SJCRH30 (cell line): ENCODE data around the gene PARVB. TPM values are rescaled to one million over a fixed set of nuclear protein-coding genes. Genes with fewer than 3 reads are reported as not detected.
A peak's percentile ranks its signal among the peaks of the same experiment; 100 is the strongest.

Source experiments
- DNase-seq, 2 experiments: peaks; one replicate each; pipeline ENCODE4 v3.0.0-alpha.2; 2015 to 2020
- H3K27ac ChIP-seq: fragments of 250-450 bp; sonication (Bioruptor Pico); 2 replicates; pipeline ENCODE4 v1.5.1; 2020; ENCODE audit warnings: mild to moderate bottlenecking, moderate library complexity
- H3K27me3 ChIP-seq: fragments of 250-450 bp; sonication (Bioruptor Pico); 2 replicates; pipeline ENCODE4 v1.5.1; 2020; ENCODE audit warnings: mild to moderate bottlenecking, moderate library complexity
- H3K36me3 ChIP-seq: fragments of 250-450 bp; sonication (Bioruptor Pico); 2 replicates; pipeline ENCODE4 v1.5.1; 2020; ENCODE audit warnings: mild to moderate bottlenecking, moderate library complexity
- H3K4me1 ChIP-seq: fragments of 250-450 bp; sonication (Bioruptor Pico); 2 replicates; pipeline ENCODE4 v1.5.1; 2020; ENCODE audit warnings: mild to moderate bottlenecking, moderate library complexity
- H3K4me3 ChIP-seq: fragments of 250-450 bp; sonication (Bioruptor Pico); 2 replicates; pipeline ENCODE4 v1.5.1; 2020; ENCODE audit warnings: mild to moderate bottlenecking, moderate library complexity
- H3K9me3 ChIP-seq: fragments of 250-450 bp; sonication (Bioruptor Pico); replicated peaks from 2 replicates; pipeline ENCODE4 v1.5.1; 2020; ENCODE audit warnings: mild to moderate bottlenecking, moderate library complexity
- total RNA-seq: library from RNA; depleted of rRNA; stranded (reverse); fragments of >200 nt; shearing (Covaris generic); gene quantifications from 2 replicates; pipeline ENCODE4 v1.2.3, GENCODE V29; 2014

Gene PARVB
- total RNA-seq, 1 experiment from 2014 or later: not detected

GRCh38 chr22:44142421-44143104 is 118.5 kb downstream of the PARVB start:
- Histone ChIP-seq H3K27ac (no peak overlapping the region), H3K4me1 (no peaks in the 10 kb centered on the region), H3K4me3 (no peak overlapping the region), H3K27me3 (no peaks in the 10 kb centered on the region), H3K9me3 (no peaks in the 10 kb centered on the region), H3K36me3 (no peaks in the 10 kb centered on the region)
- DNase-seq: no peak

DNA sequence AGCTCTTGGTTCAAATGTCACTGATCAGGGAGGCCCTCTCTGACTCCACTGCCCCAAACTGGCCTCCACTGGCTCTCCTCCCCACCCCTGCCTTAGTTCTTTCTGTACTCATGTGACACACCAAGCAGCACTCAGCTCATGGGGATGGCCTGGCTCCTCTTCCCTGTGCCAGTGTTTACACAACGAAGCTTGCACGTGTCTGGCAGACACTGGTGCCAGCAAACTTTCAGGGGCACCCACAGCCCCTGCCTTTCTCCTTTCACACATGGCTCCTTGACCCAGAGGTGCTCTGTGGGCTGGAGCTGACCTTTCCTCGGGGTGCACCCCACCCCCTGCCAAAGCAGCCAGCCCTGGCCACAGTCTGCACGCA is 119.0 kb downstream of the PARVB start:
- Histone ChIP-seq H3K9me3 (no peaks in the 10 kb centered on the region), H3K27ac (no peak overlapping the region), H3K4me1 (no peaks in the 10 kb centered on the region), H3K27me3 (no peaks in the 10 kb centered on the region), H3K36me3 (no peaks in the 10 kb centered on the region), H3K4me3 (no peak overlapping the region)
- DNase-seq: no peak

GRCh38 chr22:44143579-44143978 is 119.5 kb downstream of the PARVB start:
- H3K9me3 ChIP-seq: no peaks in the 10 kb centered on the region
- no peaks in the 10 kb centered on the region for H3K4me1 ChIP-seq
- H3K27me3 ChIP-seq: no peaks in the 10 kb centered on the region
- DNase-seq: no peak
- no peak overlapping the region for H3K27ac ChIP-seq
- no peak overlapping the region for H3K4me3 ChIP-seq
- no peaks in the 10 kb centered on the region for H3K36me3 ChIP-seq

GRCh38 chr22:44144046-44144569 is 120.0 kb downstream of the PARVB start:
- Histone ChIP-seq H3K9me3 (no peaks in the 10 kb centered on the region), H3K4me3 (no peak overlapping the region), H3K27me3 (no peaks in the 10 kb centered on the region), H3K27ac (no peak overlapping the region), H3K4me1 (no peaks in the 10 kb centered on the region), H3K36me3 (no peaks in the 10 kb centered on the region)
- no peak for DNase-seq

DNA sequence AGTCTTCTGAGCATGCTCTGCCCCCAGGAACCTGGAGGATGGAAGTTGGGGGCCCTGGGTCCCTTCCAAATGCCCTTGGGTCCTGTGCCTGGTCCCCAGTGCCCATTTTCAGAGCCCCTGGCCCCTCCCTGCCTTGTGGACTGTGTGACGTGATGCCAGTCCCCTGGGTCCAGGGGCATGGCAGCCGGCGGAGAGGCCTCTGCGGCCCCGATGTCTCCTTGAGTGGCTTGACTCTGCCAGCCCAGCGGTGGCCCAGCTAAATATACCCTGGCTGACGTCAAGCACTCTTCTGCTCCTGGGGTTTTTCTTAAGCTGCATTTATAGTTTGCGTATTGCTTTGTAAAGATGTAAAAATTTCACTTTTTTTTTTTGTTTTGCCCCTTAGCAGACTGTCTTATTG is 121.4 kb downstream of the PARVB start:
- Histone ChIP-seq H3K36me3 (no peaks in the 10 kb centered on the region), H3K27me3 (no peaks in the 10 kb centered on the region), H3K4me1 (no peaks in the 10 kb centered on the region), H3K27ac (no peak overlapping the region), H3K4me3 (no peak overlapping the region), H3K9me3 (no peaks in the 10 kb centered on the region)
- no peak for DNase-seq

DNA sequence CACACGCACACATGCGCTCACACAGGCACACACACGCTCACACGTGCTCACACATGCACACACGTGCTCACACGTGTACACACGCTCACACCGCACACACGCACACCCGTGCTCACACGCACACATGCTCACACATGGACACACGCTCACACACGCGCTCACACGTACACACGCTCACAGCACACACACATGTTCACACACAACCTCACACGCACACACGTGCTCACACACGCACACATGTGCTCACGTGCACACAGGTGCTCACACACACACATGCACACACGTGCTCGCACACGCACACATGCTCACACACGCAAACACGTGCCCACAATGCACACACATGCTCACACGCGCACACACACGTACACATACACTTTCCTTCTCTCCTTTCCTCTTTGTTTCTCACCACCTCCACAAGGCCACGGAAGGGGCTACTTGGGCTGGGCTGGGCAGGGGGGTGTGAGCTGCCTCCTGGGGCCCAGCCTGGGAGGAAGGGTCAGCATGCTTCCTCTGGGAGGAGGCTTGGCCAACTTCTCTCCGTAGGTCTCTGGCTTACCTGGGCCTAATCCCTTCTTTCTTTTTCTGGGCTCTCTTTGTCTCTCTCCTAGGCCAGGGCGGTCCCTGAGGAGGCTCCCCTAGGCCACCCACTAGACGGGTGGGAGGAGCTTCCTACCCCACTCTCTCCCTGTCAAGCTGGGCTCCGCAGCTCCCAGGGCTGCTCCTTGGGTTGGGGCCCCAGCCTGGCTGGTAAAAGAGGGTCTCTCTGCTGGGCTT is 122.2 kb downstream of the PARVB start:
- Histone ChIP-seq H3K27ac (no peak overlapping the region), H3K4me1 (no peaks in the 10 kb centered on the region)
- DNase-seq: no peak

GRCh38 chr22:44147008-44147645 is 123.0 kb downstream of the PARVB start:
- DNase-seq: no peak
- no peak overlapping the region for H3K4me3 ChIP-seq
- no peak overlapping the region for H3K27ac ChIP-seq
- no peaks in the 10 kb centered on the region for H3K9me3 ChIP-seq
- H3K27me3 ChIP-seq: no peaks in the 10 kb centered on the region
- H3K4me1 ChIP-seq: no peaks in the 10 kb centered on the region
- H3K36me3 ChIP-seq: no peaks in the 10 kb centered on the region

More for the DNA sequence above, 122.2 kb downstream of the PARVB start:
- Histone ChIP-seq H3K36me3 (no peaks in the 10 kb centered on the region), H3K27me3 (no peaks in the 10 kb centered on the region), H3K9me3 (no peaks in the 10 kb centered on the region), H3K4me3 (no peak overlapping the region)

GRCh38 chr22:44147821-44148574 is 123.9 kb downstream of the PARVB start:
- no peak overlapping the region for H3K4me3 ChIP-seq
- no peak for DNase-seq
- no peak overlapping the region for H3K27ac ChIP-seq
- no peaks in the 10 kb centered on the region for H3K4me1 ChIP-seq
- H3K27me3 ChIP-seq: no peaks in the 10 kb centered on the region
- H3K9me3 ChIP-seq: no peaks in the 10 kb centered on the region
- H3K36me3 ChIP-seq: no peaks in the 10 kb centered on the region

DNA sequence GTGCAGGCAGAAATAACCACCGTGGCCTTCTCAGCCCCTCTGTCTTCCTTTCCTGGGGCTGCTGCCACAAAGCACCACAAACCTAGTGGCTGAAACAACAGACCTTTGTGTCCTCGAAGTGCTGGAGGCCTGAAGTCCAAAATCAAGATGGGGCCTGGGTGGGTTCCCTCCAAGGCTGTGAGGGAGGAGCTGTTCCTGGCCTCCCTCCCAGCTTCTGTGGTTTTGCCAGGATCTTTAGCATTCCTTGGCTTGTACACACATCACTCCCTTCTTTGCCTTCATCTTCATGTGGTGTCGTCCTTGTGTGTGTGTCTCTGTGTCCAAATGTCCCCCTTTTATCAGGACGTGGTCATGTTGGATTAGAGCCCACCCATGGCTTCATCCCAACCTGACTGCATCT is 127.6 kb downstream of the PARVB start:
- Histone ChIP-seq H3K4me3 (no peak overlapping the region), H3K9me3 (no peaks in the 10 kb centered on the region), H3K36me3 (no peaks in the 10 kb centered on the region), H3K4me1 (no peaks in the 10 kb centered on the region), H3K27me3 (no peaks in the 10 kb centered on the region), H3K27ac (no peak overlapping the region)
- DNase-seq: peak in 1 of 2 experiments; percentile 22

DNA sequence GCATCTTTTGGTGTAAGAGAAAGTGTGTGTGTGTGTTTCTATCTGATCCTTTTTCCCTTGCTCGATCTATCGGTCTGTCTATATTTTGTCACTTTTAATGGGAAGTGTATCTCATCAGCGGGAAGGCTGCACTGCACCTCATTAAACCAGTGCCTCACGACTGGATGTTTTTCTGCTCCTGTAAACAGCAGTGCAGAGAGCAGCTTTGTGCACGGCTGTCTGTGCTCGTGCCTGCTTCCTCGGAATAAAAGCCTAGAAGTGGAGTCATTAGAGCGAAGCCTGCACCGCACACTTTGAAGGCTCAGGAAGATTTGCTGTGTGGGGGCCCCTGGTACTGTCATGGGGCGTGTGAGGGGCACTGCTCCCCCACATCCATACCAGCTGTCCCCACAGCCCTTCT is 129.6 kb downstream of the PARVB start:
- H3K4me3 ChIP-seq: no peak overlapping the region
- H3K27me3 ChIP-seq: no peaks in the 10 kb centered on the region
- no peaks in the 10 kb centered on the region for H3K36me3 ChIP-seq
- H3K27ac ChIP-seq: no peak overlapping the region
- DNase-seq: no peak
- H3K9me3 ChIP-seq: no peaks in the 10 kb centered on the region
- no peaks in the 10 kb centered on the region for H3K4me1 ChIP-seq

GRCh38 chr22:44154436-44154942 is 130.4 kb downstream of the PARVB start:
- H3K4me1 ChIP-seq: no peaks in the 10 kb centered on the region
- DNase-seq: no peak

DNA sequence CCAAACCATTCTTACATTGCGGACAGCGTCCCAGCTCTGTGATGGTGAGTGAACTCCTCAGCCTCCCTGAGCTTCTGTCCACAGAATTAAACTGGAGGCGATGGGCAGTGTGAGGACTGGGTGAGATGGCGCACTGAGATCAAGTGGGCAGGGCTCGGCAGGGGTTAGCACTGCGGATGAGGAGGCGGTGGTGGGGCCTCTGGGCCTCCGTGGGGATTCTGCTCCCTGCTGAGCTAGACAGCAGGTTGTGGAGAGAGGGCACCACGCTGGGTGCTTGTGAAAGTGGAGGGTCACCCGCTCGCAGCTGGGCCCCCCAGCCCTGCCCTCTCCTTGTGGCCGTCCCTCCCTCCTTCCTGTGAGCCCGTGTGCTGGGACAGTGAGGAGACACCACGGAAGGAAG is 131.0 kb downstream of the PARVB start:
- H3K27ac ChIP-seq: no peak overlapping the region
- H3K27me3 ChIP-seq: no peaks in the 10 kb centered on the region
- no peak for DNase-seq
- H3K4me1 ChIP-seq: no peaks in the 10 kb centered on the region
- H3K4me3 ChIP-seq: no peak overlapping the region
- no peaks in the 10 kb centered on the region for H3K36me3 ChIP-seq
- no peaks in the 10 kb centered on the region for H3K9me3 ChIP-seq

More at GRCh38 chr22:44154436-44154942, 130.4 kb downstream of the PARVB start:
- Histone ChIP-seq H3K27ac (no peak overlapping the region), H3K4me3 (no peak overlapping the region), H3K9me3 (no peaks in the 10 kb centered on the region), H3K27me3 (no peaks in the 10 kb centered on the region), H3K36me3 (no peaks in the 10 kb centered on the region)

GRCh38 chr22:44157916-44158618 is 134.0 kb downstream of the PARVB start:
- H3K27ac ChIP-seq: no peak overlapping the region
- H3K27me3 ChIP-seq: no peaks in the 10 kb centered on the region
- no peaks in the 10 kb centered on the region for H3K4me1 ChIP-seq
- no peaks in the 10 kb centered on the region for H3K36me3 ChIP-seq
- DNase-seq: no peak
- no peak overlapping the region for H3K4me3 ChIP-seq
- H3K9me3 ChIP-seq: no peaks in the 10 kb centered on the region

GRCh38 chr22:44158816-44159215 is 134.7 kb downstream of the PARVB start:
- Histone ChIP-seq H3K27ac (no peak overlapping the region), H3K9me3 (no peaks in the 10 kb centered on the region)
- DNase-seq: no peak

More at GRCh38 chr22:44158816-44159215, 134.7 kb downstream of the PARVB start:
- Histone ChIP-seq H3K27me3 (no peaks in the 10 kb centered on the region), H3K36me3 (no peaks in the 10 kb centered on the region), H3K4me1 (no peaks in the 10 kb centered on the region), H3K4me3 (no peak overlapping the region)
